Cortex of kidney (tissue), 1 donor: ENCODE data around the gene FCGR2B.
"Not testable (repeated sequence)": the region's sequence is repeated elsewhere in the genome, so short reads cannot be mapped to it uniquely, and the experiment has no call there.

Experiments
- DNase-seq: peaks from one replicate; lab custom pipeline; 2025; lab: John Stamatoyannopoulos, UW

The FCGR2B gene

DNA sequence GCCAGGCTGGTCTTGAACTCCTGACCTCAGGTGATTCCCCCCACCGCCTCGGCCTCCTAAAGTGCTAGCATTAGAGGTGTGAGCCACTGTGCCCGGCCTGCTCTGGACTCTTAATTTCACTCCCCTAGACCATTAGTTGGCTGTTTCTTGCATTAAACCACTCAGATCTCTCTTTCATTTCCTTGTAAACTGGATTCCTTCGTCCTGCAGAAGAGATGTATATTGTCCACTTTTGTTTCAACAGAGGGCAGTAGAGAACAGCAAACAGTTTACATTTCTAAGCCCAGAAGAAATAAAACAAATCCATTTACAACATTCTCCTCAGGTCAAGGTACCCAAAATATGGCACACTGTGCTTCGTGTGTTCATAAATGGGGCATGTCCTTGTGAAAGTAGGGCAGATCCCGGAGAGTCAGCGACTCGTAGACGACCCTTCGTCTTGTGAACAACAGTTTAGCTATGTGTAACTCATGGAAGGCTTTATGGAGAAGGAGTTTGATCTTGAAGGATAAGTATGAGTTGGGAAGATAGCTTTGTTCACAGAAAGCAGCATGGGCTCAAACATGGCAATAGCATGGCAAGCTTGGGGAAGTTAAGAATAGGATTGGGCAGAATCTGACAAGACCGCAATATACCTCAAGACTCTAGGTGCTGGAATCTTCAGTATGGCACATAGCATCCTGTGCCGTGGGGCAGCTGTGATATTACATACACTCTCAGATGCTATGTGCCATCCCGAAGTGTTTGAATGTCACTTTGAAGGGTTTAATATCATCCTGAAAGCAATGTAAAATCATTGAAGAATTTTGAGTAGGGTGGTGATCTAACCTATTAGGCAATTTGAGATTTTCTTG lies 15.2 kb upstream of the FCGR2B start:
- not testable (repeated sequence) for DNase-seq

DNA sequence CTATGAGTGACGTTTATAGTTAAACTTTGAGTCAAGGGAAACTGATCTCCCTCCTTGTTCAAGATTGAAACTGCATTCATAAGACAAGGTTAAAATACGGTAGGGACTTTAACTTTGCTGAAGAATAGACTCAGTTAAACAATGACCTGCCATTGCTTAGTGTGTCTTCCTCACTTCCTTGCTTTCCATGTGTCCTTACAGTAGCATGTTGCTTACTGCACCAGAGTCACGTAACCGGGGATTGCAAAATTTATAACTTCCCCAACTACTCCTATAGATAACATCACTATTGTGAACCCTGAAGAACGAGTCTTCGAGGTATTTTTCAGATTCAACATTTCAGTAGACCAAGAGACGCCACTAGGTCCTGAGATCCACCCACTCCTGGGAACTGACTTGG lies 9.4 kb upstream of the FCGR2B start:
- DNase-seq, result not testable (repeated sequence)

DNA sequence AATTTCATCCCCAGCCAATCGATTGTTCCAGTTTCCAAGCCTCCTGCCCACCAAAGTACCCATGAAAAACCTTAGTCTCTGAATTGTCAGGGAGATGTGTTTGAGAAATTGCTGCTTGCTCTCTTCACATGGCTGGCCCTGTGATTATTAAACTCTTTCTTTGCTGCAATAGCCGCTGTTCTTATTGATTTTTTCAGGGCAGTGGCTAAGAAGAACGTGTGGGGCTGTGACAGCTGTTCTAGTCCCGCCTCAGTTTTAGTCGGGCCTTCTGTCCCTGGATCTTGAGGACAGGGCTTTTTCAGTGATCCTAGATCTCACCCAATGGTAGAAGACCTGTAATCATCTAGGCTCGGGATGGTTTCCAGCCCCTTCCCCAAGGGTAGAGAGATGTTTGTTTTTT lies 9.0 kb upstream of the FCGR2B start:
- not testable (repeated sequence) for DNase-seq

DNA sequence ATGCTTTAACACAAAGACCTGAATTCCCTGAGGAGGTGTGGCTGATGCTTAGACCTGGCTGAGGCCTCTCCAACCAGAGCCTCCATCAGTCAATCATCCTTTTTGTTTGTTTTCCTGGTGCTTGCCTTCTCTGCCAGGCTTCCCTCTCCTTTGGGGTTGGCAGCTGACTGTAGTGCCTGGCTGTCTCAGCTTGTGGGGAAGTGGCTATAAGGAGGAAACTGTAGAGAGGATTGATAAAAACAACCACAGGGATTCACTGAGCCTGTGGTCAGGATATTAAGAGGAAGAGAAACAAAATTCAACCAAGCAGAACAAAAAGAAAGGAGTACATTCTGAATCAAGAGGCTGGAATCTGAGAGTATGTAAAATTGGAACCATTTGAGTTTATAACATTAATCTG lies 4.4 kb upstream of the FCGR2B start:
- DNase-seq, result not testable (repeated sequence)

DNA sequence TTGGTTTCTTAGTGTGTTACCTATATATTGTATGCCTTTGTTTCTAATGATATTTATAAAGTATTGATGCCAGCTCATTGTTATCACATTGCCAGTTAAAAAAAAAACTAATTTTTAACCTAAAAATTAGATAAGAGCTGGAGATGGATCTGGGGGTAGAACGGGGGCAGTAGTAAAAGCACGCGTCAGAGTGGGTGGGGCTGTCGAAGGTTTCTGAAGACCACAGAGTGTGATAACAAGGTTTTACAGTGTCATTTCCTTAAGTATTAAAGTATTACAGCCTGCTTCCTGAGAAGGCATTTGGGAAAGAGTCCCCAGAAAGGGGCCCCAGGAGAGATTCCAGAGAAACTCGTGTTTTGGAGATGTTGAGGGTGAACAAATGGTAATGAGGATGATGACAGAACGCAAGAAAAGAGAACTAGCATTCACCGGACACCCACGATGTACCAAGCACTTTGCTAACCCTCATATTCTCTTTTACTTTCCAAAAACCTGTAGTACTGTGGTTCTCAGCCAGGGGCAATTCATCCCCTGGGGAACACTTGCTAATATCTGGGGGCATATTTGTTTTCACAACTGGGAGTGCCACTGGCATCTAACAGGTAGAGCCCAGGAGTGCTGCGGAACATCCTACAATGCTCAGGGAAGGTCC lies 1.2 kb upstream of the FCGR2B start:
- DNase-seq, result not testable (repeated sequence)

DNA sequence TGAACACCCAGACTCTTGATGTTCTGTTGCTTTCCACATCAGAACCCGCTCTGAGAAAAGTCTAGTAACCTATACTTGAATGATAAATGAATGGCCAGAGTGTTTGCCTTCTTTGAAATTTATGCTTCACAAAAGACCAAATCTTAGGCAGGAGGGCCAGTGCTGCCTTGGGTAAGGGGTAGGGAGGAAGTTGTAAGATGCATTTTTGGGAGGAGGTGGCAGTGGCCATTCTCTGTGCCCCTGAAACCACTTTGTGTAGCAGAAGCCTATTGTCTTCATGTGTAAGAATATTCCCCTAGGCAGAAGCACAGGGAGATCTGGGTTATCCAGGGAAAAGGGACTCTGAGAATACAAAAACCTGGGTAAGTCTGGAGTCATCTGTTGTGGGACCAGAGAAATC lies 626 bp downstream of the FCGR2B start:
- DNase-seq, result not testable (repeated sequence)

DNA sequence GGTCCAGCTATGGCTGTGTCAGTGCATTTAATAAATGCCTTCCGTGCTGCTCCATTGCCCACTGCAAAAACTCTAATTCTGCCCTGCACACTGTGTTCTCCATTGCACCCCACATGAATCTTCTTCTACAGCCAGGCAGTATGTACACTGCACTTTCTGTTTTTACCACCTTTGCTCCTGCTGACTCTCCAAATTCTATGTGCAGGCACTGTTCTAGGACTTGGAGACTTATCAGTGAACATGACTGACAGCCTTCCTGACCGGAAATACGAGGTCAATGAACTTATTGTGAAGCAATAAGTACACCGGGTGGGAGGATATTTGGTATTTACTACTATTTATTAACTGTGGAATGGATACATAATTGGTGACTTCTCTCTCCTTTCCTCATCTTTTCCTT lies 1.7 kb downstream of the FCGR2B start:
- not testable (repeated sequence) for DNase-seq

DNA sequence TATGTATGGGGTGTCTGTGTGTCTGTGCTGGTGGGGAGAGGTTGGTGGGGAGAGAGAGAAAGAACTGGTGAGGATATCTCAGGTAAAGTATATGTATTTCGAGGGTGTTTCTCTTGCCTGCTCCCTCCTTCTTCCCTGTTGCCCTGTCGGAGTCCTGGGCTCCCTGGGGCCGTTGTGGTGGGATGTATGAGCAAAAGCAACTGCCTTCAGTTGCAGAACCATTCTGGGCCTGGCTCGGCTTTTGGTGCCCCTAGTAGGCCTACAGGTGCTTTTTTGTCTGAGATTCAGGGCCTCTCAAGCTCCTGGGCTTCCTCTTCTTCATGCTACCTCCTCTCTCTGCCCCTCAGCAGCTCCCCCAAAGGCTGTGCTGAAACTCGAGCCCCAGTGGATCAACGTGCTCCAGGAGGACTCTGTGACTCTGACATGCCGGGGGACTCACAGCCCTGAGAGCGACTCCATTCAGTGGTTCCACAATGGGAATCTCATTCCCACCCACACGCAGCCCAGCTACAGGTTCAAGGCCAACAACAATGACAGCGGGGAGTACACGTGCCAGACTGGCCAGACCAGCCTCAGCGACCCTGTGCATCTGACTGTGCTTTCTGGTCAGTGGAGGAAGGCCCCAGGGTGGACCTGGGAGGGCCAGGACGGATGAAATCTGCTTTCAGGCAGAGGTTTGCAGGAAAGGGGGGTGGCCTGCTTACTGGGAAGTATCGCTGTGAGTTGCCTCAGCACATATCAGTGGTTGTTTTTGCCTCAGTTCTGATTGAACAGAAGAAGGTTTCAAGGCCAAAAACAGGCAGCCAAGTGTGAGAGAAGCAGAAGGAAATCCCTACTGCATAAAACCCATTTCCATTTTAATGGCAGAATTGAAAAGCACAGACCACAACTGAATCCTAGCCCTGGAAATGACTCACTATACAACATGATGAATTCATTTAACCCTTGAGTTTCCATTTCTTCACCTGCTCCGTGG lies 8.4 kb downstream of the FCGR2B start:
- DNase-seq, result not testable (repeated sequence)

DNA sequence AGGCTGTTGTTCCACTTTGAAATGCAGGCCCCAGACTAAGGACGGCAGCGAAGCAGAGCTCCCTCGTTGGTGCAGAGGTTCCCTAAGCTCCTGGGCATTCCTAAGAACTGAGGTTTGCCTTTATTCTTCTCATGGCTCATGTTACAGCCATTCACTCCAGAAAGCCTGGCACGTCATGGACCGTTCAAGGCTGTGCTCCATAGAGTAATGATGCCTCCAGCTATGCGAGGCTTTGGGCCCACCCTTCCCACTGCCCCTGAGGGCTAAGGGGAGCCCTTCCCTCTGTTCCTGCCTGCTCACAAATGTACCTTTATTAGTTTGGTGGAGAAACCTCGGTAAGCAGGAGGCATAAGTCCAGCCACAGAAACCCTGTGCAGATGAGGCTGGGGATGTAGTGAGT lies 10.5 kb downstream of the FCGR2B start:
- not testable (repeated sequence) for DNase-seq

DNA sequence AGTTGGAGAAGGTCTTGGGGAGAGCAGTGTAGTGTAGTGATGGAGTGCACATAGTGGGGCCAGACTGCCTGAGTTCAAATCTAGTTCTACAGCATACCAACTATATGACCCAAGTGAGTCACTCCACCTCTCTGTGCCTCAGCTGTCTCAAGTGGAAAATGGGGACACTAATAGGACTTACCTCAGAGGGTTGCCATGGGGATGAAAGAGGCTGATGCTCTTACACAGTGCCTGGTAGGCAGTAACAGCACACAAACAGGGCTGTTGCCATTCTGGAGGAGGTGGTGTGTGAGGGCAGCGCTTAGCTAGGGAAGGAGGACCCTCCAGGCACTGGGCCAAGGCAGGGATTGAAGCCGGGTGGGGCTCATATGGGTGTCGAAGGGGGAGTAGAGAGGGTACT lies 11.5 kb downstream of the FCGR2B start:
- not testable (repeated sequence) for DNase-seq

DNA sequence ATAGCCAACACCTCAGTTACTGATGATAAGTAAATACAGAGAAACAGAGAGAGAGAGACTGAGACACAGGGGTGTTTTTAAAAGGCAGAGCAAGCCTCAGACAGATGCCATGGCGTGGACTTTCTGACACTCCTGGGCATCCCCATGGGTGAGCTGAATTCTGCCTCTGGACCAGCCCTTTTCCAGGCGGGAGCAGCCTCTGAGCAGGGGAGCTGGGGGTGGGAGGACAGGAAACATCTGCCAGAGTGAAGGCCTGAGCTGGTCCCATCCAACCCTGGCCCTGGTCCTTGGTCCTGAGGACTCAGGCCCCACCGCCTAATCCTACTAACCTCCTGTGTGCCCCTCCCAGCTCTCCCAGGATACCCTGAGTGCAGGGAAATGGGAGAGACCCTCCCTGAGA lies 12.0 kb downstream of the FCGR2B start:
- not testable (repeated sequence) for DNase-seq

DNA sequence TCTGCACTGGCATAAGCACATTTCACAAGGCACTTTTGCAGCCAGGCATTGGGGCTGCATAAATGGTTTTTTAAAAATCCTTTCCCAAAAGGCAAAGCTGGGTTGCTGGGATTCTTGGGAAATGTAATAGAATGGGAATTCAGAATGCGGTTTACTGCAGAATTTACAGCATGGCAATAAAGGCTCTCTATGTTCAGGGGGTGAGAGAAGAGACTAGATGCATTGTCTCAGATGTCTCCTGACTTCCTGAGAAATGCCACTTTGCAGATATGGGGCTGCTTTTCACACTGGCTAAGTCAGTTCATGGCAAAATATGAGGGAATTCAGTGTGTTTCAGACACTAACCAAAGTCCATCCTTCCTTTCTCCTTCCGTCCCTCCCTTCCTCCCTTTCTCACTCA lies 13.5 kb downstream of the FCGR2B start:
- no peak for DNase-seq

DNA sequence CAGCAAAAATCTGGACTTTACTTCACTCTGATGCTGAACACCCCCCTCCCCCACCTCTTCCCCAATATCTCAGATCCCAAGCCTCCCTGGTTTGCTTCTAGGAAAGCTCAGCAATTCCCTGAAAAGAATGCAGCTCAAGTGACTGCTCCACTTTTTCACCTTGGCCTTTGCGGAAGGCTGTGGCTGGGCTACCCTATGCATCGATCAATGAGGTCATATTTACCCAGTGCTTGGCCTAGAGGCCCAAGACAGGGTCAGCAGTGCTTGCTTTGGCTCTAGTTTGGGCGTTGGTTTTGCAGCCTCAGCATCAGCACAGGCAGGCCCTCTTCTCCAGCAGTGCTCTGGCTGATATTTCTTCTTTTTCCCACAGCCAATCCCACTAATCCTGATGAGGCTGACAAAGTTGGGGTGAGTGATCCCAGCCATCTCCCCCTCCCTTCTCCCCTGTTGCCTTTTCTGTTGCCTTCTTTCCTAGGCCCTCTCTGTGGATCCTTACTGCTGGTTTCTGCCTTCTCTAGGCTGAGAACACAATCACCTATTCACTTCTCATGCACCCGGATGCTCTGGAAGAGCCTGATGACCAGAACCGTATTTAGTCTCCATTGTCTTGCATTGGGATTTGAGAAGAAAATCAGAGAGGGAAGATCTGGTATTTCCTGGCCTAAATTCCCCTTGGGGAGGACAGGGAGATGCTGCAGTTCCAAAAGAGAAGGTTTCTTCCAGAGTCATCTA lies 14.2 kb downstream of the FCGR2B start:
- DNase-seq, result no peak

DNA sequence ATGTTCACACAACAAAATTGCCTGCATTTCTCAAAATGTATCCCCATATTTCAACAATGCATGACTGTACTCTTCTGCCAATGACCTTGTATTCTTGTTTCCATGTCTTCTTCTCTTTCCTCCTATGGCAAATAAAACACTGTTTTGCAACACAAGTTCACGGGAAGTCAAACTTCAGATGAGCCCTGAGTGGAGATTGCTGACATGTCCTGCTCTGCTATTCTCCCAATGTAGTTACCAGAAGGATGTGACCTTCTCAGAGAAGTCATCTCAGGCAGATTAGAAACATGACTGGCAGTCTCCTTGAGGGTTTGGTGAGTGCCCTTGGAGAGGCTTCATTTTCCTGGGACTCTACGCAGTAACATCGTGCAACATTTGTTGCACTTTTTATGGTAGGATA lies 15.6 kb downstream of the FCGR2B start:
- no peak for DNase-seq

DNA sequence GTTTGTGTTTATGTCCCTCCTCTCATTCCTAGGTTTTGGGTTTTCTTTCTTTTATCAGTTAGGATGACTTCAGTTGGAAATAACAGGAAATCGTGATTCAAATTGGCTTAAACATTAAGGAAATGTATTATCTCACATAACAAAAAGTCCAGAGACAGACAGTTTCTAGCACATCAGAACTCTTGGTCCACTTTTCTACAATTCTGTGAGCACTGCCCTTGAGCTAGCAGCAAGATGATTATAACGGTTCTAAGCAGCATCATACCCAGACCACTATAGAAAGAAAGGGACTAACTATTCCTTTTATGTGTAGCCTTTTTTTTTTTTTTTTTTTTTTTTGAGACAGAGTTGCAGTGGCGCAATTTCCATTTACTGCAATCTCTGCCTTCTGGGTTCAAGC lies 18.9 kb downstream of the FCGR2B start:
- DNase-seq, result no peak

DNA sequence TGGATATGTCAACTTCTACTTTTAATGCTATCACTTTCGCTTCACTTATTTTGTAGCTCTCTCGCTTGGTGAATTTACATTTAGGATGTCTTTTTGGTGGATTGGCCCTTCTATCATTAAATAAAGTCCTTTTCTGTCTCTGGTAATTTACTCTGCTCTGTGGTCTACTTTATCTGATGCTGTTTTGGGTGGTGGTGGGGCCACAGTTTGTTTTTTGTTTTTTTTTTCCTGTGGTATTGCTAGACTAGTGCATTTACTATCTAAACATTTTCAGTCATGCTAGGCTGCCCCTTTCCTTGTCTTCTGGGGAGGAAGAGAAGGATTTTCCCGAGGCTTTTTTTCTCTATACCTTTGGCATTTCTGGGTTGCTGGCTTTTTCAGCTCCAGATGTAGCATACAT lies 26.0 kb downstream of the FCGR2B start:
- no peak for DNase-seq

DNA sequence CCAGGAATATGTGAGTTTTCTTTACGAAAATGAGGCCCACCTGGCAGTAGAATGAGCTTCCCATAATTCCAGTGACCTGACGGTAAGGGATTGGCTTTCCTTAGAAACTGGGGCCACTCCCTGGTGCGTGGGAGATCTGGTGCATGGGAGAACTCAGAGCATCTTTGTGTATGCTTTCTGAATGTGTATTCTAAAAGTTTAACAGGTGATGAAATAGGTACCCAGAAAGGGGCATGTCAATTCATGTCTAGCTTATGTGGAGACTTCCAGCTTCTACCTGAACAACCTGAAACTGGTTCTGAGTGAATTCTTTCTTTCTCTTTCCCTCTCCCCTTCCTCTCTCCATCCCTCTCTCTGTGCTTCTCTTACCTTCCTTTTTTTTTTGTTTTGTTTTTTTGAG lies 28.9 kb downstream of the FCGR2B start:
- DNase-seq, result no peak

DNA sequence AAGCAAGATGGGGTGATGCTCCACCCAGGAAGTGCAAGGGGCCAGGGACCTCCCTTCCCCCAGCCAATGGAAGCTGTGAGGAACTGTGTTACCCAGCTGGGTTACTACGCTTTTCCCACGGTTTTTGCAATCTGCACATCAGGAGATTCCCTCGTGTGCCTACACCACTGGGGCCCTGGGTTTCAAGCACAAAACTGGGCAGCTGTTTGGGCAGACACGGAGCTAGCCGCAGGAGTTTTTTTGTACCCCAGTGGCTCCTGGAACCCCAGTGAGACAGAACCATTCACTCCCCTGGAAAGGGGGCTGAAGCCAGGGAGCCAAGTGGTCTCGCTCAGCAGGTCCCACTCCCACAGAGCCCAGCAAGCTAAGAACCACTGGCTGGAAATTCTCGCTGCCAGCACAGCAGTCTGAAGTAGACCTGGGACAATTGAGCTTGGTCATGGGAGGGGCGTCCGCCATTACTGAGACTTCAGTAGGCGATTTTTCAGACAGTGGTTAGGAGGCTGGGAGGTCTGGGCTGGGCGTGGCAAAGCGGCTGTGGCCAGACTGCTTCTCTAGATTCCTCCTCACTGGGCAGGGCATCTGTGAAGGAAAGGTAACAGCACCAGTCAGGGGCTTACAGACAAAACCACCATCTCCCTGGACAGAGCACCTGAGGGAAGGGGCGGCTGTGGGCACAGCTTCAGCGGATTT lies 30.2 kb downstream of the FCGR2B start:
- DNase-seq, result not testable (repeated sequence)

DNA sequence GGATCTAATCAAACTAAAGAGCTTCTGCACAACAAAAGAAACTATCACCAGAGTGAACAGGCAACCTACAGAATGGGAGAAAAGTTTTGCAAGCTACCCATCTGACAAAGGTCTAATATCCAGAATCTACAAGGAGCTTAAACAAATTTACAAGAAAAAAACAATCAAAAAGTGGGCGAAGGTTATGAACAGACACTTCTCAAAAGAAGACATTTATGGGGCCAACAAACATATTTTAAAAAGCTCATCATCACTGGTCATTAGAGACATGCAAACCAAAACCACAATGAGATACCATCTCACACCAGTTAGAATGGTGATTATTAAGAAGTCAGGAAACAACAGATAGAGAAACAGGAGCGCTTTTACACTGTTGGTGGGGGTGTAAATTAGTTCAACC lies 35.4 kb downstream of the FCGR2B start:
- DNase-seq, result not testable (repeated sequence)

DNA sequence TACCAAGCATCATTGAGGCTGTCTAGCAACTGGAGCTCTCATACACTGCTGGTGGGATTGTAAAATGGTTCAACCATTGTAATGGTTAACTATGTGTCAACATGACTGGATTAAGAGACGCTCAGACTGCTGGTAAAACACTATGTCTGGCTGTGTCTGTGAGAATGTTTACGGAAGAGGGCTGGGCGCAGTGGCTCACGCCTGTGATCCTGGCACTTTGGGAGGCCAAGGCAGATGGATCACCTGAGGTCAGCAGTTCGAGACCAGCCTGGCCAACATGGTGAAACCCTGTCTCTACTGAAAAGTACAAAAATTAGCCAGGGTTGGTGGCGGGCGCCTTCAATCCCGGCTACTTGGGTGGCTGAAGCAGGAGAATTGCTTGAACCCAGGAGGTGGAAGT lies 39.3 kb downstream of the FCGR2B start:
- no peak for DNase-seq

DNA sequence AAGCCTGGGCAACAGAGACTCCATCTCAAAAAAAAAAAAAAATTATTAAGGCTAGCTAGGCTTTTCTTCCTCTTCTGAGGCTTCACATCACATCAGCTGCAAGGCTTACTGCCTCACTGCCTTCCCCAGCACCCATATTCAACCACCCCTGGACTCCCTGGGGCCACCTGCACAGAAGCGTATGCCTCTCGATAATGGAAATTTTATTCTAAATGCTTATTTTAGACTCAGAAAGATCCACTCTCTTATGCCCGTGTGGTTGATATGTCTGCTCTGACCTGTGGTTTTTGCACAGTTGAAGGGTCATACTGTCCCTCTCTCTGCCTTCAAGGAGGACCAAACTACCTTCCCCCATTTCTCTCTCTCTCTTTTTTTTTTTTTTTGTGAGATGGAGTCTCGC lies 42.6 kb downstream of the FCGR2B start:
- no peak for DNase-seq
